AG04449 (cell line): ENCODE results near the gene ECM1.
A peak's percentile ranks its signal among the peaks of the same experiment; 100 is the strongest.

Experiments used
- CTCF ChIA-PET: fragments of 350-600 bp; formaldehyde crosslinking; extraction: SDS; loops from one replicate; lab custom pipeline; 2021; ENCODE audit warnings: antibody characterized with exemption; lab: Yijun Ruan, JAX
- POLR2A ChIA-PET: fragments of 400-600, 350-600 bp; formaldehyde crosslinking; extraction: SDS; loops from one replicate; lab custom pipeline; 2020; ENCODE audit warnings: antibody characterized with exemption, inconsistent platforms; lab: Yijun Ruan, JAX
- DNase-seq: peaks from one replicate; pipeline ENCODE4 v3.0.0-alpha.2; 2010; ENCODE audit warnings: low read depth, low spot score
- H3K4me3 ChIP-seq: 2 replicates; pipeline ENCODE4 v1.5.1; 2011; ENCODE audit warnings: low read depth, mild to moderate bottlenecking, control low read depth, low read length
- TF ChIP-seq, protein P1 (sequence below): IDR thresholded peaks from one replicate; pipeline ENCODE4 v1.5.1; 2011; ENCODE audit warnings: mild to moderate bottlenecking, moderate library complexity, low read length, control low read depth, inconsistent platforms; ENCODE audit not compliant: insufficient read depth; ENCODE audit errors: missing control alignments

Gene ECM1

DNA sequence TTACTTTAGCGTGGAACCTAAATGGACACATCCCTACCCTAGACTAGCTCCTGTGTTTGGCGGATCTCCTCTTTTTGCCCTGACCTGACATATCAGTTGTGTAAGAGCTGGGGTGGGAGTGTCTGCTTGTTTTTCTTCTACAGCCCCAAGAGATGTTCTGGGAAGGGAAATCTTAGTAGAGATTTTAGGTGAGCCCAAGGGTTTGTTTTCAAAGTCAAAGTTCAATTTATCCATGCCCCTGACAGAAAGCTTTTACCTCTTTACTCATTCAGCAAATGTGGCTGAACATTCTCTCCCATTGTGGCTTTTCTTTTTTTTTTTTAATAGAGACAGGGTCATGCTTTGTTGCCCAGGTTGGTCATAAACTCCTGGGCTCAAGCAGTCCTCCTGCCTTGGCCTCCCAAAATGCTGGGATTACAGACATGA, 28.0 kb upstream of the ECM1 start:
- H3K4me3 ChIP-seq = no peak overlapping the region
- CTCF ChIA-PET = interaction anchor here (1.1 to 1.4 kb wide), 2 partner anchors 15 to 81 kb away, joined by 4 read pairs; no protein-coding TSS in a partner anchor

DNA sequence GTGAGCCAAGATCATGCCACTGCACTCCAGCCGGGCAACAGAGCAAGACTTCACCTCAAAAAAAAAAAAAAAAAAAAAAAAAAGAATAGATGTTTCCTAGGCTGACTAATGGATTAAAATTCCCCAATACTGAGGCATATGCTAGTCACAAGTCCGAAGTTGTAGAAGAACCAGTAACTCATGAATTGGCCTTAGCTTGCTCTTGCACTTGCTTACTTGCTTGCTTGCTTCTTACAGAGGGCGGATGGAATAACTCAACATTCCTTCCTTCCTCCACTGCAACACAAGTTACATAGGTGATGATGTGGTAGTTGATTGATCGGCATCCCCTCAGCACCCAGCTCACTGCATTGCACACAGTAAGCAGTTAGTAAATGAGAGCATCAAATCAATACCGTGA, 23.5 kb upstream of the ECM1 start:
- H3K4me3 ChIP-seq = no peak overlapping the region
- ChIA-PET POLR2A (interaction anchor here (0.6 kb wide), 2 partner anchors 17 to 69 kb away, joined by 3 to 4 read pairs; no protein-coding TSS in a partner anchor), CTCF (interaction anchor here (0.9 to 3.7 kb wide), 3 partner anchors 48 to 87 kb away, joined by 4 to 28 read pairs (median 15); no protein-coding TSS in a partner anchor)
- DNase-seq = peak; percentile 34
- TF ChIP-seq, protein P1, sequence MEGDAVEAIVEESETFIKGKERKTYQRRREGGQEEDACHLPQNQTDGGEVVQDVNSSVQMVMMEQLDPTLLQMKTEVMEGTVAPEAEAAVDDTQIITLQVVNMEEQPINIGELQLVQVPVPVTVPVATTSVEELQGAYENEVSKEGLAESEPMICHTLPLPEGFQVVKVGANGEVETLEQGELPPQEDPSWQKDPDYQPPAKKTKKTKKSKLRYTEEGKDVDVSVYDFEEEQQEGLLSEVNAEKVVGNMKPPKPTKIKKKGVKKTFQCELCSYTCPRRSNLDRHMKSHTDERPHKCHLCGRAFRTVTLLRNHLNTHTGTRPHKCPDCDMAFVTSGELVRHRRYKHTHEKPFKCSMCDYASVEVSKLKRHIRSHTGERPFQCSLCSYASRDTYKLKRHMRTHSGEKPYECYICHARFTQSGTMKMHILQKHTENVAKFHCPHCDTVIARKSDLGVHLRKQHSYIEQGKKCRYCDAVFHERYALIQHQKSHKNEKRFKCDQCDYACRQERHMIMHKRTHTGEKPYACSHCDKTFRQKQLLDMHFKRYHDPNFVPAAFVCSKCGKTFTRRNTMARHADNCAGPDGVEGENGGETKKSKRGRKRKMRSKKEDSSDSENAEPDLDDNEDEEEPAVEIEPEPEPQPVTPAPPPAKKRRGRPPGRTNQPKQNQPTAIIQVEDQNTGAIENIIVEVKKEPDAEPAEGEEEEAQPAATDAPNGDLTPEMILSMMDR = no peak

More for the DNA sequence above, 28.0 kb upstream of the ECM1 start:
- DNase-seq = no peak
- POLR2A ChIA-PET = no interaction called here
- TF ChIP-seq, protein P1 = no peak

DNA sequence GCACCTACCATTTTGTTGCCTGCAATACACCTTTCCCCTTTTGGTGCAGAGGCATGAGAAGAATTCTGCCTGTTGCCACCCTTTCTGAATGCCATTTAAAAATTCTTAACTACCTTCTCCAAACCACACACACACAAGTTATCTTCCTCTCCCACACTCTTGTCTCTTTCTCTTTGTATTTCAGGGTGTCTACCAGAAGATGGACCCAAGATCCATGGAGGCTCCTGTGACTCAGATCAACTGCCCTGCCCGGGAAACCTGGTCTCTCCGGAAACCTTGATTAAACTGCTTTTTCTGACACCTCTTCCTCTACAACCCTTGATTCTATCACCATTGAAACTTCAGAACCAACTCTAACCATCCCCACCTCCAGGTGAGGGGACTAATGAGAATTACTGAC, 23.0 kb upstream of the ECM1 start:
- TF ChIP-seq, protein P1 = peak; percentile 25
- ChIA-PET POLR2A (interaction anchor here (0.6 kb wide), 2 partner anchors 16 to 69 kb away, joined by 3 to 4 read pairs; no protein-coding TSS in a partner anchor), CTCF (interaction anchor here (0.9 to 3.7 kb wide), 4 partner anchors 32 to 87 kb away, joined by 4 to 28 read pairs (median 10); no protein-coding TSS in a partner anchor)
- H3K4me3 ChIP-seq = no peak overlapping the region
- DNase-seq = no peak

DNA sequence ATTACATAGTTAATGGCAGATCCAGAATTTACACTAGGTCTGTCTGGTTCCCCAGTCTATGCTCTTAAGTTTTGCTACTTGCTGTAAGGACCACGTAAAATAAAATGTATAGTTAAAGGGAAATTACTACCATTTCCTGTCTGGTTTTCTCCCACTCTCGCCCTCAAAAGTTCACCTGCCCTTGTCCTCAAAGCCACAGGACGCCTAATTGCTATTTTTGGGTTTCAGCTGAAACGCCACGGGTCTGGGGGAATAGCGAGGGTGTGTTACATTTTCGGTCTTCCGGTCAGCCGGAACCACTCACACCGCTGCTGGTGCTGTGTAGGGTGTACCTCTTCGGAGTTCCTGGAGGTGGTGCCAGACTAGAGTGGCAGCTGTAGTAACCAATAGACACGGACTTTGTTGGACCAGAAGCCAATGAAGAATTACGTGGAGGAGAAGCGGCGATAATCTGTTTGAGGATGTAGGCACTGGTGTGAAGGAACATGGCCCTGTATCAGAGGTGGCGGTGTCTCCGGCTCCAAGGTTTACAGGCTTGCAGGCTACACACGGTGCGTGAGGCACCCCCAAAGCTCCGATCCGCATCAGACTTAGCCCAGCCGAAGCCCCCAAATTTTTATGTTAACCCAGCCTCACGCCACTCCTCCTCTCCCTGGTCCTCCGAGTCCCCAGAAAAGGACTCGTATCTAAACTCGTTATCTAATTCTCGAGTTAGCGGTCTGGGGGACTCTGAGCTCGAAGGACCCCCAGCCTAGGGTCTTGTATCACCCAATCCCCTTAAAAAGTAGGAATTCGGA, 20.7 kb upstream of the ECM1 start, which contains the start of gene TARS2:
Gene TARS2, plus strand, starts transcription at position 454 of the 797 bp plus-strand sequence. Its CDS starts 32 bp downstream, at position 486.
- DNase-seq = peak; percentile 91
- TF ChIP-seq, protein P1 = no peak
- CTCF ChIA-PET = interaction anchor here (0.5 to 4.1 kb wide), 8 partner anchors 10 to 132 kb away, joined by 3 to 28 read pairs (median 4); partner anchors contain the start of gene FALEC
- H3K4me3 ChIP-seq = peak within 1 kb of the TSS; percentile 86
- POLR2A ChIA-PET = interaction anchor here (1.5 kb wide), 1 partner anchor 28 kb away, joined by 5 read pairs; the partner anchor contains the start of gene FALEC

DNA sequence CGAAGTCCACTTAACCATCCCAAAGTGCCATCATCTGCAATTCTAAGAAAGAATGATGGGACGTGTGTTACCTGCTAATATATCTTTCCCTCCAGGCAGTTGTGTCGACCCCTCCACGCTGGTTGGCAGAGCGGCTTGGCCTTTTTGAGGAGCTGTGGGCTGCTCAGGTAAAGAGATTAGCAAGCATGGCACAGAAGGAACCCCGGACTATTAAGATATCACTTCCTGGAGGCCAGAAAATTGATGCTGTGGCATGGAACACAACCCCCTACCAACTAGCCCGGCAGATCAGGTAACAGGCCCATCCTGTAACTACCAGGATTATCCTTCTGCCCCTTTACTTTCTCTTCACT, 20.2 kb upstream of the ECM1 start:
- DNase-seq = no peak
- POLR2A ChIA-PET = interaction anchor here (1.5 kb wide), 1 partner anchor 28 kb away, joined by 5 read pairs; the partner anchor contains the start of gene FALEC
- H3K4me3 ChIP-seq = peak overlapping the region; percentile 86
- CTCF ChIA-PET = interaction anchor here (0.5 to 4.1 kb wide), 9 partner anchors 10 to 131 kb away, joined by 3 to 28 read pairs (median 4); partner anchors contain the start of gene FALEC
- TF ChIP-seq, protein P1 = no peak

DNA sequence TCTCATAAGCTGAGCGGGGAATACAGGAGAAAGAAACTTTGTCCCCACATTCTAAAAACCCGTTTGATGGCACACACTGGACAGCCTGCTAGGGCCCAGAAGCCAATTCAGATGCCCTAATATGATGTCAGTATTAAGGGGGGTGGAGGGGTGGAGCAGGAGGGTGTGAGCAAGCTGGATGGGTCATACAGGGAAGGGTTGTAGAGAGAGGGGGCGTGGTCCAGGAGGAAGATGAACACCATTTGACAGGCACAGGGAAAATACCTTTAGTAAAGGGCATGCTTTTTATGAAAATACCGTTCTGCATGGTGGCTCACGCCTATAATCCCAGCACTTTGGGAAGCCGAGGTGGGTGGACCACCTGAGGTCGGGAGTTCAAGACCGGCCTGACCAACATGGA, 14.7 kb upstream of the ECM1 start:
- no peak for DNase-seq
- TF ChIP-seq, protein P1 = no peak
- no peak overlapping the region for H3K4me3 ChIP-seq
- ChIA-PET CTCF (no interaction called here), POLR2A (no interaction called here)
